Measurements from ENCODE around the gene CNIH2. TPM values are rescaled to one million over a fixed set of nuclear protein-coding genes. Genes with fewer than 3 reads are reported as not detected.

CNIH2 gene
- total and polyA plus RNA-seq, 2 of the 13 experiments (the other 11 are each of a cell fraction or from before 2014, with no cell fraction given), result 0.60 to 0.69 TPM

- TF ChIP-seq, protein P1, sequence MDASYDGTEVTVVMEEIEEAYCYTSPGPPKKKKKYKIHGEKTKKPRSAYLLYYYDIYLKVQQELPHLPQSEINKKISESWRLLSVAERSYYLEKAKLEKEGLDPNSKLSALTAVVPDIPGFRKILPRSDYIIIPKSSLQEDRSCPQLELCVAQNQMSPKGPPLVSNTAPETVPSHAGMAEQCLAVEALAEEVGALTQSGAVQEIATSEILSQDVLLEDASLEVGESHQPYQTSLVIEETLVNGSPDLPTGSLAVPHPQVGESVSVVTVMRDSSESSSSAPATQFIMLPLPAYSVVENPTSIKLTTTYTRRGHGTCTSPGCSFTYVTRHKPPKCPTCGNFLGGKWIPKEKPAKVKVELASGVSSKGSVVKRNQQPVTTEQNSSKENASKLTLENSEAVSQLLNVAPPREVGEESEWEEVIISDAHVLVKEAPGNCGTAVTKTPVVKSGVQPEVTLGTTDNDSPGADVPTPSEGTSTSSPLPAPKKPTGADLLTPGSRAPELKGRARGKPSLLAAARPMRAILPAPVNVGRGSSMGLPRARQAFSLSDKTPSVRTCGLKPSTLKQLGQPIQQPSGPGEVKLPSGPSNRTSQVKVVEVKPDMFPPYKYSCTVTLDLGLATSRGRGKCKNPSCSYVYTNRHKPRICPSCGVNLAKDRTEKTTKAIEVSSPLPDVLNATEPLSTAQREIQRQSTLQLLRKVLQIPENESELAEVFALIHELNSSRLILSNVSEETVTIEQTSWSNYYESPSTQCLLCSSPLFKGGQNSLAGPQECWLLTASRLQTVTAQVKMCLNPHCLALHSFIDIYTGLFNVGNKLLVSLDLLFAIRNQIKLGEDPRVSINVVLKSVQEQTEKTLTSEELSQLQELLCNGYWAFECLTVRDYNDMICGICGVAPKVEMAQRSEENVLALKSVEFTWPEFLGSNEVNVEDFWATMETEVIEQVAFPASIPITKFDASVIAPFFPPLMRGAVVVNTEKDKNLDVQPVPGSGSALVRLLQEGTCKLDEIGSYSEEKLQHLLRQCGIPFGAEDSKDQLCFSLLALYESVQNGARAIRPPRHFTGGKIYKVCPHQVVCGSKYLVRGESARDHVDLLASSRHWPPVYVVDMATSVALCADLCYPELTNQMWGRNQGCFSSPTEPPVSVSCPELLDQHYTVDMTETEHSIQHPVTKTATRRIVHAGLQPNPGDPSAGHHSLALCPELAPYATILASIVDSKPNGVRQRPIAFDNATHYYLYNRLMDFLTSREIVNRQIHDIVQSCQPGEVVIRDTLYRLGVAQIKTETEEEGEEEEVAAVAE (CRISPR knock-in tag; IDR thresholded peaks at IDR 0.05; ENCODE audit: borderline replicate concordance), result no peak
- TF ChIP-seq RORA (CRISPR knock-in tag; IDR thresholded peaks at IDR 0.05) (no peak), ZC3H13 (CRISPR knock-in tag; IDR thresholded peaks at IDR 0.05) (no peak), SCMH1 (CRISPR knock-in tag; IDR thresholded peaks at IDR 0.05; ENCODE audit: borderline replicate concordance) (no peak), ZNF546 (CRISPR knock-in tag; conservative IDR thresholded peaks at IDR 0.05) (no peak; the same call in 1 of the 2 replicates), ZNF407 (CRISPR knock-in tag; IDR thresholded peaks at IDR 0.05; ENCODE audit: not compliant biosample characterization) (no peak), NR3C1 (CRISPR knock-in tag; IDR thresholded peaks at IDR 0.05) (no peak), POLR2AphosphoS2 (IDR thresholded peaks at IDR 0.05; ENCODE audit: low read depth, low read length) (no peak), ZNF317 (CRISPR knock-in tag; IDR thresholded peaks at IDR 0.05) (no peak), ZBTB20 (CRISPR knock-in tag; IDR thresholded peaks at IDR 0.05; ENCODE audit: borderline replicate concordance, low read depth) (no peak), ZNF501 (CRISPR knock-in tag; IDR thresholded peaks at IDR 0.05) (no peak), ZBTB7A (CRISPR knock-in tag; IDR thresholded peaks at IDR 0.05) (peak; percentile 55; the same call in 1 of the 2 replicates), MED1 (CRISPR knock-in tag; IDR thresholded peaks at IDR 0.05) (no peak), MEIS2 (CRISPR knock-in tag; IDR thresholded peaks at IDR 0.05) (no peak), CEBPG (CRISPR knock-in tag; IDR thresholded peaks at IDR 0.05) (no peak), ZFP1 (CRISPR knock-in tag; IDR thresholded peaks at IDR 0.05) (no peak), CENPT (CRISPR knock-in tag; IDR thresholded peaks at IDR 0.05; ENCODE audit: low read depth) (no peak)
Measured at GRCh38 chr11:66268244-66268951, 9.6 kb upstream of the CNIH2 start, which contains the start of gene RAB1B (continued).

Measured in HepG2 (cell line).